ENCODE measurements around the gene ZNF827.

The ZNF827 gene

DNA sequence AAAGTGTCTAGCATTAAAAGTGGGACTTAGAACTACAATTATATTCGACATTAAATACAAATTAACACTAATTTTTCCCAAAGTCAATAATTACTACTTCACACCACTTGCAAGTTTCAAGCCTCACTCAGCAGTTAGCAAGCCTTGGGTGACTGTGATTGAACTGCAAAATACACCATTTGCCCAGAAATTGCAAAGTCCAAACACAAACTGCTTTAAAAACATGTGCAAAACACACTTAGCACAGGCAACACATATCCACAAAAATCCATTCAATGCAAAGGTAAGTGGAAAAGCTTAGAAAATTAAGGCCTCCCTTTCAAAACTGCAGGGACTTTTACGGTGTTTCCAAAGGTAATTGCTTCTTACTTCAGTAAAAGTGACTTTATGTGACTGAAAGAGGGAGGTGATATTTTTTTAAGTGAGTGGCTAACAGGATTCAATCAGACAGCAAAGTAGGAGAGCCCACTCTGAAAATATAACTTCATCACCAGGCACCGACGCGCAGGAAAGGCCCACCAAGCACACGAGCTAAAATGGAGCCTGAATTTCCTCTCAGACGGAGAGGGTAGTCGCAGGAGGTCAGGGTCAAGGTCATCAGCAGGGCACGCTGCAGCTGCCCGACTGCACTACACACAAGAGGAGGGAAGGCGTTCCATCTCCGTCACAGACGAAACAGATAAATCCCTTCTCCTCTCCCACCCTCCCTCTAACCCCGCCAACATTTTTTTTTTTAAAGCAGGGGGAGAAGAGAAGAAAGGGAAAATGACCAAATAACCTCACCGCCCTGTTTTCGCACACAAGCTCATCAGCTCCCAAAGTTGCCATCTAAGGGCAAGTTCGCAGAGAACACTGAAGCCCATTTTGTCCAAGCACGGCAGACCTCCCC lies 3.1 kb downstream of the ZNF827 start:
- no peak for DNase-seq (ENCODE audit: low read depth in 2 of 2, low spot score in 1 of 2)

DNA sequence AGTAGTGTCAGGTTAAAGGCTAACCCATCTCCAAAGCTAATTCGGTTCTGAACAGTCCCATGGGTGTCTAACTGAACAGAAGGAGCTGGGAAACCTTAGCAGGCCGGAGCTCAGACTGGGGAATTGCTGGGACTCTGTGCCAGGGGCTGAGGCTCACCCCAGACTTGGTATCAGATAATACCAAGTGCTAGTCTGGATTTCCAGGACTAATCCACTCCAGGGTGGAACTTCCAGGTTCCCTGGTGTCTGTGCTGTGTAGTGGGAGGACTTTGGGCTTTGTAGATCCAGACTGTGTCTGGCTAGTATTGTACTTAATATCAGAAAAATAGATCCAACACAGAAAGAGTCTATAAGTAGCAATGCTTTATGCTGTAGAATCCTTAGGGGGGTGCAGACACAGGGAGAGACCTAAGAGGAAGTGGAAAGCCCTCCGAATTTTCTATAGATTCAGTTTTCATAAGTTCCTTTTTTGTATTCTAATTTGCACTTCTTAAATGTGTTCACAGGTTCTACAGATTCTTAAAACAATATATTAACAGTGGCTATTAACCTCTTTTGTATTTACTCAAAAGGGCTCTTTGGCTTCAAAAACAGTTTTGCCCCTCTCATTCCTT lies 4.1 kb downstream of the ZNF827 start:
- no peak for DNase-seq (ENCODE audit: low read depth in 2 of 2, low spot score in 1 of 2)

DNA sequence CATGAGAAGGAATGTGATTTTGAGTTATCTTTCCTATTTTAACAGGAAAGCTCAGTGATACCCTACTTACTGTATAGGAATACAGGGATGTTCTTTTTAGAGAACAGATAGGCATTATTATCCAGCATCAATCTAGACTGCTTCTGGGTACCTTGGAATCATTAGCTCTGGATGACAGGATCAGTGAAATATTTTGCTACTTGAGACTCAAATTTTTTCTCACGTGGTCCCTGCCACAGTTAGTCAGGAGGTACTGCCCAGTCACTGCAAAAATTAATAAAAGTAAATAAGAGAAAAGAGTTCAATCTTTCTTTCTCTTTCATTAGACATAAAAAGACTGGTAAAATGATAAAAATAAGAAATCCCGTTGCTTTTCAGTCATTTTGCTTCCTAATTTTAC lies 5.5 kb downstream of the ZNF827 start:
- DNase-seq (ENCODE audit: low read depth in 2 of 2, low spot score in 1 of 2): no peak

DNA sequence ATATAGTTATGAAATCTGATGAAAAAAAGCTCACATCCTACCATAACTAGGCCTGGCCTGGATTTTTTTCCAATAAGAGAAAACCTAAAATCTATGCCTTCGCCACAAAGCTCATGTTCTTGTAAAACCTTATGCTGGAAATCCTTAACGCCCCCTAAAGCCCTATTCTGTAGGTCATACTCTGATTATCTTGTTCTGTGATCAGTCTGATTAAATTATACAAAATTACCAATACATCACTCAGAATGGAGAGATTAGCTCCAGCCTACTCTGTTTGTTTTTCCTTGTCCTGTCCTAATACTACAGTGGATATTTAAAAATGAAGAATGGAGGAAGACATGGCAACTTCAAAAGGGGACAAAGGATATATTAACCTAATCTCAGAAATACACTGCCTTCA lies 7.2 kb downstream of the ZNF827 start:
- no peak for DNase-seq (ENCODE audit: low read depth in 2 of 2, low spot score in 1 of 2)

DNA sequence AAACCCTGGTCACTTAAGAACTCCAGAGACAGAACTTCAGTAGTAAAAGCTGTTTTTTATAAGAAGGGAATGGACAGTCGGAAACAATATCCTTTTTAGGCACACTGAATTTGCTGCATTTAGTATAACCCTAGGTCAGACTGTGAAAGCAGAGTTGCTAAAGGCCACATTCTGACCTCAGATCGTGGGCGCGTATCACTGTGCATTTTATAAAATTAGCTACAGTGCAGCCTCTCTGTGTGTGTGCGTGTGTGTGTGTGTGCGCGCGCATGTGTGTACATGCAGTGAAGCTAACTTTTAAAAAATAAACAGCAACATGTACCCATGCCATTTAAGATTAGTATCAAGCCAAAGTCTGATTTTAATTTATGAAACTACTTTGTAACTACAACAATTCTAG lies 8.0 kb downstream of the ZNF827 start:
- no peak for DNase-seq (ENCODE audit: low read depth in 2 of 2, low spot score in 1 of 2)

DNA sequence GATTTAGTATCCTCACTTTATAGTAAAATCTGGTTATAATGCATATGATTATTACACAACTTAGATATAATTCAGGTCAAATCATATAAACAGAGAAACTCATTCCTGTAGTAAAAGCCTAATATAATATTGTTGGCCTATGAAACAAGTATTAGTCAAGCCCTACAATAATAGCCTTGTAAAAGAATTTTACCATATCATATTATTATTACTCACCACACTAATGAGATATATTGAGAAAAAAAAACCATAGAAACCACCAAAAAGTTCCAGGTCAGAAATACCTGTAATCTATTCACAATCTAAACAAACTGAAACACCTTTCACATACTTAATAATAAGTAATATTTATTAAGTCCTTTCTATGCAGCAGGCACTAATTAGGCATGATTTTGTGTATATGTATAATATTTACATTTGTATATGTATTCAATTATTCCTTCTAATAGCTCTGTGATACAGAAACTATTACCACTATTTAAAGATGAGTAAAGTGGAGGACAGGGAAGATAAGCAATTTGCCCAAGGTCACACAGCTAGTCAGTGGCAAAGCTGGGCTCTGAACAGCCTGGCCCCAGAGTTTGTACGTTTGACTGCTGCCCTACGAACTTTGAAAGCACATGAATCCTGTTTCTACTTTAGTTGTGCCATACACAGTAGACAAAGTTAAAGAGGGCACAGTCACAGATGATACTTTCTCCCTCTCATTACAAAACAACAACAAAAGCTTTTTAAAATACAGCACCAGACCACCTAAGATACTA lies 9.0 kb downstream of the ZNF827 start:
- DNase-seq (ENCODE audit: low read depth in 2 of 2, low spot score in 1 of 2): no peak

DNA sequence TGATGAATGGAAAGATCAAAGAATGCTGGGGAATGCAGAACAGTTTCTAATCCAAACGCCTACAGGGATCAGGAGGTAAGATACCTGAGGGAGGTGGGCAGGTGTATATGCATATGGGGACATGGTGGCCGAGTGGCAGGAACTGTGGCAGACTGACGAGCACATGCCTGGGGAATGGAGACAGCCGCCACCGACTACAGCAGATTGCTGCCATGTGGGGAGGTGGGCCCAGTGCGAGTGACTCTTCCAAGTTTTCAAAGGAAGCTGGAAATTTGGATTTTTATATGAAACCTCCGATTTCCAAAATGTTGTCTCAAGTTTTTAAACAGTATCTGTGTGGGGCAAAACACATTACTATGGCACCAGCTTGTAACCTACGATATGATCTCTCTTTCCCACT lies 9.9 kb downstream of the ZNF827 start:
- no peak for DNase-seq (ENCODE audit: low read depth in 2 of 2, low spot score in 1 of 2)

DNA sequence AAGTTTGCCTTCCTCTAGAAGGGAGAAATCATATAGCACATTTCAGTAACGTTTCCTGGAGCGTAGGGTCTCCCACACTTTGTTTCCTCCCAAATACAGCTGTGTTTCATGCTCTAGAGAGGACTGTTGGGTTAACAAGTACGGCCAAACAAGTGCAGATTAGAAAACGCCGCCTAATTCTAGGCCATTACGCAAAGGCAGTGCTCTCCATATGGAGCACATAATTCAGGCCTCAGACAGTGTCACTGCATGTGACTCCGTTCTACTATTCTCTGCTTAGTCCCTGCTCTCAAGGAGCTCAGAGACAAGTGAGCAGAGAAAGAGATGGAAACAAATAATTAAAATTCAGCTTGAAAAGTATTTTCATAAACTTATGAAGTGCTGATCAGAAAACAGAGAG lies 11.6 kb downstream of the ZNF827 start:
- DNase-seq (ENCODE audit: low read depth in 2 of 2, low spot score in 1 of 2): no peak

DNA sequence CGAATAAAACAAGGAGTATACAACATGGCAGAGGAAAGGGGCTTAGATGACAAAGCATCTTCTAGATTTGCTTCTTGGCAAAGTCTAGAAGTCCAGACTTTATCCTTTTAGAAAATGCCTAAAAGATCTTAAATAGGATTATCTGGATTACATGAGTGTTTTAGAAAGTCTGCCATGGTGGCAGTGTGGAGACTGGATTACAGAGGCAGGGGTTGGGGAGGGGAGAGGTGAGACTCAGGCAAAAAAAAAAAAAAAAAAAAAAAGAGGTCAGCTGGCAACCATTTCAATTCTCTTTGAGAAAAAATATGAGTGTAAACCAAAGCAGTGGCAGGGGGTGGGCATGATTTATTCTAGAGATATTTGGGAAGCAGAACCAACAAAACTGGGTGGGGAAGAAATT lies 17.4 kb downstream of the ZNF827 start:
- no peak for DNase-seq (ENCODE audit: low read depth in 2 of 2, low spot score in 1 of 2)

DNA sequence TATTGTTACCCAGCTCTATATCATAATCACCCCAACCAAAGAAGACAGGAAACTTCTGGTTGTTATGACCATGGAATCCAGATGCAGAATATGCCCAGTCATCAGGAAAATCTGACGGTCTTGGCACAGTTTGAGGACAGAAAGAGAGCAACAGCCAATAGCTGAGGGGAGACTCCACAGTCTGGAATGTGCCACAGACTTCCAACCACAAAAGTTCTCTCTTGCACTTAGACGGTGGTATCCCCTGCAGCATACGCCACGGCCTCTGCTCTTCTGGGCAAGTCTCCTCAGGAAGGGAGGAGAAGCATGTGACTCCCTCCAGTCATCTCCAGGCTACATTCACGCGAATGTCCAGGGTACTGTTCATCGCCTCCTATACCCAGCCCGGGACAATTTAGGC lies 18.4 kb downstream of the ZNF827 start:
- no peak for DNase-seq (ENCODE audit: low read depth in 2 of 2, low spot score in 1 of 2)

DNA sequence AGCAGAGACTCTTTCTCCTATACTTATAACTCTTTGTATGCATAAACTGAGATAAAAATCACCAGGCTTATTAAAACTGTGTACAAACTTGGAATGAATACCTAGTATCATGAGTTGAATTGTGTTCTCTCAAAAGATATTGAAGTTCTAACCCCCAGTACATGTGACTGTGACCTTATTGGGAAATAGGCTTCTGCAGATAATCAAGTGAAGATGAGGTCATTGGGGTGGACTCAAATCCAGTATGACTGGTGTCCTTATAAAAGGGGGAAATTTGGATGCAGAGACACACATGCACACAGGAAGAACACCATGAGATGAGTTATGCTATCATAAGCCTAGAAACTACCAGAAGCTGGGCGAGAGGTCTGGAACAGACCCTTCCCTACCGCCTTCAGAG lies 26.2 kb downstream of the ZNF827 start:
- DNase-seq (ENCODE audit: low read depth in 2 of 2, low spot score in 1 of 2): no peak

DNA sequence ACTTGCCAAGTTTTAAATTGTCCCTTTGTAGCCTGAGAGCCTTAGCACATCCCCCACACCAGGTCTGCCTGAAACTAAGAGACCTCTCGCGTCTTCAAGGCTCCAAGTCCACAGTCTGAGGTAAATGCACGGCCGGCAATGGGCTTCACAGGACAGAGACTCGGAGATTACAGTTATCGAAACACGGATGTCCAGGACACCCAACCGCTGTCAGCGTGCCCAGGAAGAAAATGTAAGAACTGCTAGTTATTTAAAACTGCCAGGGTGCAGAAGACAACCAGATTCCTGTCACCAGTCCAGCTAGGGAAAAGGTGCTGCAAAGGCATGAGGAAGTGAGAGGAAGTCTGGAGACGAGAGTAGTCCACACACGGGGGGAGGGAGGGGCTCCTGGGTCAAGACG lies 28.9 kb downstream of the ZNF827 start:
- no peak for DNase-seq (ENCODE audit: low read depth in 2 of 2, low spot score in 1 of 2)

DNA sequence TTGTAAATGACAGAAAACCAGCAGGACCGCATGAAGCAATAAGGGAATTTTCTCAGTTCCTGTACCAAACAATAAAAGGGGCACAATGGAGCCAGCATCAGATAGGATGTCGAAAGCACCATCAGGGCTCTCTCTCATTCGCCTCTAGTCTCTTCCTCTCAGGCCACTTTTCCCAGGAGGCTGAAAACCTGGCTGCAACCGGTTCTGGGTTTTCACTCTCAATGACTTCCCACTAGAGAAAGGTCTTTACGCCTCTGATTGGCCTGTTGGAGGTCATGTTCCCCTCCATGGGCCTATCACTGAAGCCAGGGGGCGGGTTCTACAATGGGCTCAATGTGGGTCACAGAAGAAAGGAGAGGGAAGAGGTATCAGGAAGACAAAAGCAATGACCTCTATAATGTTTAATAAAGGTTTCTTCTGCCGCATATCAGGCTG lies 29.3 kb downstream of the ZNF827 start:
- DNase-seq (ENCODE audit: low read depth in 2 of 2, low spot score in 1 of 2): no peak

- no peak for DNase-seq (ENCODE audit: low read depth in 2 of 2, low spot score in 1 of 2)
These were observed 30.8 kb downstream of the ZNF827 start for GRCh38 chr4:145907812-145908211.

GRCh38 chr4:145907390-145907789 lies 31.2 kb downstream of the ZNF827 start:
- DNase-seq (ENCODE audit: low read depth in 2 of 2, low spot score in 1 of 2): no peak

- no peak for DNase-seq (ENCODE audit: low read depth in 2 of 2, low spot score in 1 of 2)
These were observed 34.0 kb downstream of the ZNF827 start for GRCh38 chr4:145904413-145905177.

- no peak for DNase-seq (ENCODE audit: low read depth in 2 of 2, low spot score in 1 of 2)
These were observed 36.1 kb downstream of the ZNF827 start for GRCh38 chr4:145902522-145902921.

GRCh38 chr4:145899886-145900460 lies 38.6 kb downstream of the ZNF827 start:
- DNase-seq (ENCODE audit: low read depth in 2 of 2, low spot score in 1 of 2): no peak

GRCh38 chr4:145898926-145899531 lies 39.6 kb downstream of the ZNF827 start:
- DNase-seq (ENCODE audit: low read depth in 2 of 2, low spot score in 1 of 2): no peak

DNA sequence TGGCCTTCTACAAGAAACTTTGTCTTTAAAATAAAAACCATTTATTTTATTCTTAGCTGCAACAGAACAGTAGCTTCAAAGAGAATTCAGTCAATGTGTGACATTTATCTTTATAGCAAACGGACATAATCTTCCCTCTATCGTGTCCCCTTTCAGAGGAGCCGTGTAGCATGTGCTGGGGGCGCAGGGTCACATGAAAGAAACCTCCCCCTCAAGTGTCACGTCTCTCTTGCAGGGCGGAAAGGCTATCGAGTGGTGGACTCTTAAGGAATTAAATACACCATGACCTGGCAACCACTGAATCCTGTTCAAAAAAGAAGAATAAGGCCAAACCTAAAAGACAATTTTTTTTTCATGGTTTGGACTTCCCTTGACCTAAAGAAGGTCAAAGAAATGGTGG lies 40.2 kb downstream of the ZNF827 start:
- DNase-seq (ENCODE audit: low read depth in 2 of 2, low spot score in 1 of 2): no peak

DNA sequence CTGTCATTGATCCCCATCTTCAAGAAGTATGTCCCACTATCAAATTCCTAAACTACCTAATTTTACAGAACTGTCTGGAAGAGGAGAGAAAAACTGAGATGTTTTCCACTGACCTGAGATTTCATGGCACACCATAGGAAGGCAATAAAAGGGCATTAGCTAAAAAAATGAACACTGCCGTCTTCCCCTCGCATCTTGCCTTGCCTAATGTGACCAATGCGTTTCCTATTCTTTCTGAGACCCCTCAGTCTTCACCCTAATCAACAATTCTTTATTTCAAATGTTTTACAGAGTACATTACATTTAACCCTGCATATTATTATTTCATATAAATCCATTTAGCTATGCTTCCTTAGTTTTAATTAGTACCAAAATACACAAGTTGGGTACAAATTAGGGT lies 43.6 kb downstream of the ZNF827 start:
- no peak for DNase-seq (ENCODE audit: low read depth in 2 of 2, low spot score in 1 of 2)

All from stimulated activated CD8-positive, alpha-beta memory T cell treated with anti-CD3 and anti-CD28 coated beads, Interleukin-4, amount 100 ng/mL, for 4 hours (primary cell).